Limb (tissue), 2 donors: ENCODE measurements around the gene LGALS8.
"Not testable (repeated sequence)": the region's sequence is repeated elsewhere in the genome, so short reads cannot be mapped to it uniquely, and the experiment has no call there.

ENCODE experiments used
- DNase-seq, 2 donors: peaks; one replicate each; pipeline ENCODE4 v3.0.0-alpha.2; 2016; ENCODE audit errors: extremely low spot score in 2 of 2

Gene LGALS8

DNA sequence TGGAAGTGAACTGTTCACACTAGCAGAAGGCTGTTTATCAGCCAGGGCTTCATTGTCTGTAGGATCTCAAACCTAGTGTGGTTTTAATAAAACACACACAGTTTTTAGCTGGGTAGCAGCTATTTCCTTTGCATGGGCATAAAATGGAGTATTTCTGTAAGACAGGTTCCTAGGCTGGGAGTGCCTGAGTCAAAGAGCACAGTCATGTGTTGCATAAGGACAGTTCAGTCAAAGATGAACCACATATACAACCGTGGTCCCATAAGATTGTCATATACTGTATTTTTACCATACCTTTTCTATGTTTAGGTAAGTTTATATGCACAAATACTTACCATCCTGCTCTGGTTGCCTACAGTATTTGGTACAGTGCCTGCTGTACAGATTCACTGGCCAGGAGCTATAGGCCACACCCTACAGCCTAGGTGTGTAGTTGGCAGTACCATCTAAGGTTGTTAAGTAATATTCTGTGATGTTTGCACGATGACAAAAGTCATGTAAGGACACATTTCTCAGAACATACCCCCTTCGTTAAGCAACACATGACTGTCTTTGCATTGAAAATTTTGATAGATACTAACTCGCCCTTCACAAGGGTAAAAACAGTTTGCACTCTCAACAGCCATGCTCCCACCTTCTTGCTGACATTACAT is 17.2 kb downstream of the LGALS8 start:
- DNase-seq = no peak

DNA sequence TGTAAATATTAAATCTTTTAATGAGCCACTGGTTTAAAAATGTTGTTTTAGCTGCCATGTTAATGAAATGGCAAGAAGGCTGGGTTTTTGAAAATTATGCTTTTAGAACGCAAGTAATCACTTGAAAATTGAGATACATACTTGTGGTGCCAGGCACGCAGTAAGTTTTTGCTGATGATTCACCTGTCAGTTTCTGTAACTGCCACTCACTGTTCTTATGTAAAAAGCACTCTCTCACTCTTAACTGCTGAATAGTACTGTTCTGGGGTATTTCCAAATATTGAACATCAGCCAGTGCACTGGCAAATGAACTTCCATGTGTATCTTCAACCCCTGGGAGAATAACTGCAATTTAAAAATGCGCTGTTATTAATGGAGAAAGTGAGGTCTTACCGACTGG is 17.9 kb downstream of the LGALS8 start:
- DNase-seq = no peak

DNA sequence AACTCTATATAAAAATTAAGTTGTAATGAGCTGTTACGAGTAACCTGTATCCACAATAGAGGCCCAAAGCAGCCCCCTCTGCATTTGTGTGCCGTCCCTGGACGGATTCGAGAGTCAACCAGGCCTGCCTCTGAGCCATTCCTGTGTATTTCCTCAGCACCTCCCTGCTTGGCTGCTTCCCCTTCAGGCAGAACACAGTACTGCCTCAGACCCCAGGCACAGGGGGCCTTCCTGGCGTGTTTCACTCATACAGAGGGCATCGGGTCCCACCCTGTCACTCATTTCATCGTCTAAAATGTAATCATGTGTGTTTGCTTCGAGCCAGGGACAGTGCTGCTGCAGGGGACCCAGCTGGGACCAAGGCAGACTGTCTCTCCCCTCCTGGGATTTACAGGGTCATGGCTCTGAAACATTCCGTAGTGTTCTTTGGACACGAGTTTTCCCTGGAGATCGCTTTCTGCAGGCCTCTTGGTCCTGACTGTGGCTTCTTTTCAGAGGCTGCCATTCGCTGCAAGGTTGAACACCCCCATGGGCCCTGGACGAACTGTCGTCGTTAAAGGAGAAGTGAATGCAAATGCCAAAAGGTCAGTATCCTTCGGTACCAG is 19.4 kb downstream of the LGALS8 start:
- DNase-seq = no peak

DNA sequence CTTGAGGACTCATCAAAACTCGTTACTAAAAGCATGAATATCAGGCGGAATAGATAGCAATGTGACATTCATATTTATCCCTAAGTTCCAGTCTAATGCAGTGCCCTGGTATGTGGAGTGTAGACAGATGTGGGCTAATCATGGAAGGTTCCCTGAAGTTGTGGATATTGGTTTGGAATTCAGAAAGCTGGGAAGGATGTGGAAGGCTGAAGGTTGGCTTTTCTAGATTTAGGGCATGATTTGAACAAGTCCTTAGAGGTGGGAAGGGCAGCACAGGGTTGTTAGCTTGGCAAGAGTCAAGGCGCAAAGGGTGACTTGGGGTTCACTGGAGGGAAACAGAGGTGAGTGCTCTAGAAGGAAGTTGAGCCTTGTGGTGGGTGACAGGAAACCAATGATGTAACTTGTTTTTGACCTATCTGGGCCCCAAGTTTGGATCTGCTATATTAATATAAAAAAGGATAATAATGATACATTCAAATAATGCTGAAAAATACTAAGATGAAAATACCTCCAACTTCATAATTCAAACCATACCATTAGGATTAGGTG is 21.9 kb downstream of the LGALS8 start:
- no peak for DNase-seq

DNA sequence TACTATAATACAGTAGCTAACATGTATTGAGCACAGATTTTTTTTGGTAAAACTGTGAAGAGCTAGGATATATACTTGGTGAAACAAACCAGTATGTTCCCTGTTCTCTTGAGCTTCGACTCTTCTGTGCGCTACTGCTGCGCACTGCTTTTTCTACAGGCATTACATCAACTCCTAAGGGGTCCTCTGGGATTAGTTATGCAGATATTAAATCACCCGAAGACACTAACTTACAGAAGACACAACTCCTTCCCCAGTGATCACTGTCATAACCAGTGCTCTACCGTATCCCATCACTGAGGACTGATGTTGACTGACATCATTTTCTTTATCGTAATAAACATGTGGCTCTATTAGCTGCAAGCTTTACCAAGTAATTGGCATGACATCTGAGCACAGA is 24.7 kb downstream of the LGALS8 start:
- no peak for DNase-seq

DNA sequence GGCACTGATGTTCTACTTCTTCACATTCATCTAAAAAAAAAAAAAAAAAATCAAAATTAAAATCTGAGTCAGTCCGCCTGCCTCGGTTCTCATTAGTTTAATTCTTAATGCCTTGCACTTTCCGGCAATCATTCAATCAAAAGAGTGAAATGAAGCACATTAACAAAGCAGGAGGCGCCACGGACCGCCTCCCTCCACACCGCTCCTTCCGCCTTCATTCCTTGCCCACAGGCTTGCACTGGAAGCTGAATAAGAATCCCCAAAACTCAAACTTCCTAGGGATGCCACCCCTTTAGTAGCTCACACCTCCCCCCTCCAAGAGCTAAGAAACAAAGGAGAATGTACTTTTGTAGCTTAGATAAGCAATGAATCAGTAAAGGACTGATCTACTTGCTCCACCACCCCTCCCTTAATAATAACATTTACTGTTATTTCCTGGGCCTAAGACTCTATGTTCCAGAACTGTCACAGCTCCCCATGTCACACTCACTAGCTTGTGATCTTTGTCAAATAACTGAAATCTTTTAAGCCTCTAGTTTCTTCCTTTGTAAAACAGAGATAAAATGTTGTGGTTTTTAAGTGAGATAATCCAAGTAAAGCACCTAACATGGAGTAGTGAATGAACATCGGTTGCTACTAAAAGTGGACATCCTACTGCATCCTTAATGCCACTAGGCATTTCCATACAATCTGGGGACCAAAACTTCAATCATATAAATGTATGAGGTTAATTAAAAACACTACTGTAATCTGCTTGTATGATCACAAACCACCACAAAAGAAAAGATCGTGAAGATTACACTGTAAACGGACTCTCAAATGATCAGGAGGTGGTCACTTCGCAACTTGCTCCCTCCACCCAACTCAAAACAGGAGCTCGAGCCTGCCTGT is 27.4 kb downstream of the LGALS8 start:
- no peak for DNase-seq

DNA sequence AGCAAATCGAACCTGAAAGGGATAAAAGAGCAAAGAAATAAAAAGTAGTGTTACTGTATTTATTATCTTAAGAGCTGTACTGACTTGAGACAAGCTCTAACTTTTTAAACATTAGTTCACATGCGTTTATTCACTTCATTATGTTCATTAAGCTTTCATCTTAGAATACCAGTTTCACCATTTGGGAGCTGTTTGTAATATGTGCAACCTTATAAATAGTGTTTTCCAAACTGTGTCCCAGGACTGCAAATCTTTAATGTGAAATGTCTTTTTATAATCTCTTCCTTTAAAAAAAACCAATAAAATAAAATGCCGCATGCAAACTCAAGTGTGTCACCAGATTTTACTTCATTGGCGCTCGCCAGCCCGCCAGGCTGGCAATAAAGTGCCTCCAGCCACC is 28.3 kb downstream of the LGALS8 start:
- no peak for DNase-seq

DNA sequence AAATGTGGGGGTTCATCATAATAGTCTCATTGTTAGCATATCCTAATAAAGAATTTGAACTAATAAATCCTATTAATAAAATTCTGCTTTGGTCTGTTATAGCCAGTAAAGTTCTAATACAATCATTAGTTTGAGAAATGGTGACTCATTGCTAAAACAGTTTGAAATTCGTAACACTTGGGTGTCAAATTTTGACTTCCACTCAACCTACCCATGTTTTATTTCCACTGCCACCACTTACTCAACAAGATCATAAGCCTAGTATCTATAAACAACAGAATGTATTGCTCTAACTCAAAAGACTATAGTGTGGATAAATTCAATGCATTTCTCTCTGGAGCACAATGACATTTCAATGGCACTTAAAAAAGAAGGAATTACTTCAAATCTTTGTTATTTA is 29.1 kb downstream of the LGALS8 start:
- no peak for DNase-seq

DNA sequence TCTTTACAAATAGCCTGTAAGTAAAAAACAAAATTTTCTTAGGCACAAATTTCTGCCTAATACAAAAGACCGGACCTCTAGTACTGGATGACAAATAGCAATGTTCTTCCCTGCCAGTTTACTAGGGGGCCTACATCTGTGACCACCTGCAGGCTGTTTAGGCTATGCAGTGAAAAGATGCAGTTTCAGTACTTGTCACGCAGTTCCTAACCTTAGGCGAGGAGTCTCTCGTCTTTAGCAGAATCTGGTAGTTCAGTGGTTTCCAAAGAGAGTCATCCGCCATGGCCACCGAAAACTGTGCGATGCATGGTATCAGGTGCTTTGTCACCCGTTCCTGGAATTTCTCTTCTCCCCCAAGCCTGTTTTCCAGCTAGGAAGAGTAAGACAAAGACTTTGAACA is 29.6 kb downstream of the LGALS8 start:
- no peak for DNase-seq

DNA sequence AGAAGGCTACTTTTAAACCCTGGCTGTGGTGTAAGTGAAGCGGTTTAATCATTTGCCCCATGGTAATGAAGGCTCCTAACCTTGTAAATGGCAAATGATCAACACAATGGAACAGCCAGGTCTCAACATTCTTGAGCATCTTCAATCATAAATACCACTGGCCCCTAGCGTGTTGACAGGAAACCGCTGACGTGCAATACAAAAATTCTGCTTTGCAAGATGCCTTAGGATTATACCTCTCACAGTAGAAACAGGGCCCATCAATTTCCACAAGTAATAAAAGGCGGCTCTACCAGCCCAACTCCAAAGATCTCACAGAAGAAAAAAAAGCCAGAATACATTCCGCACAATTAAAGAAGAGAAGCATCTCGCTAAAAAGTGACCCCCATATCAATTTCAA is 32.8 kb downstream of the LGALS8 start:
- DNase-seq = no peak

DNA sequence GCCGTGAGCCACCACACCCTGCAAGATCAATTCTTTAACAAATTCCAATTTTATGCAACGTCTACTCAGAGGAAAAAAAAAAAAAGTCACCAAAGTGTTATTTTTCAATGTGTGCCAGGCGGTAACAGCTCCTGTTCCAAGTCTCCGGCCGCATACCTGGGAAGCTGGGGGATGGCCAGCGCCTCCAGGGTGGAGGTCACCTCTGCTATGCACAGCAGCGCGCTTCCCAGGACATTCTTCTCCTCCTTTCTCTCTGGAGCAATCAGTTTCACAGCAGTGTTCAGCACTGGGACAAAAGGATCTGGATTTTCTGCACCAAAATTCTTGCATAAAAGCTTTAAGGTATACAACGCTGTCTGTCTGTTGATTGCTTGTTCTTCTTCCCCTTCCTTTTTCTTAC is 34.3 kb downstream of the LGALS8 start:
- no peak for DNase-seq

DNA sequence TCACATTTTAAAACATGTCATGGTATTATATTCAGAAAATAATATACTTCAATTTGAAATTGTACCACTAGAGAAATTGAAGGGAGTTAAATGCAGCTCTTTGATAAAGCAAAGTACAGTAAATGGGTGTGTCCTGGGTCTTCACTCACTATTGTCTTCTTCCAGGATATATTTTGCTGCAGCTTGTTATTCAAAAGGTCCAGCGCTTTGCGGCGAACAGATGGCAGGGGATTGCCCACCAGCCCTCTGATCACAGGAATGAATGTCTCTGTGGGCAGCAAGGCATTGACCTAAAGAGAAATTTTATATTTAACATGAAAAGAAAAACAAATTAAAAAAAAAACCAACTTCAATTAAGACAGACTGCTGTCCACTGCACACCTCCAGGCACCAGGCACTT is 35.1 kb downstream of the LGALS8 start:
- DNase-seq = no peak

DNA sequence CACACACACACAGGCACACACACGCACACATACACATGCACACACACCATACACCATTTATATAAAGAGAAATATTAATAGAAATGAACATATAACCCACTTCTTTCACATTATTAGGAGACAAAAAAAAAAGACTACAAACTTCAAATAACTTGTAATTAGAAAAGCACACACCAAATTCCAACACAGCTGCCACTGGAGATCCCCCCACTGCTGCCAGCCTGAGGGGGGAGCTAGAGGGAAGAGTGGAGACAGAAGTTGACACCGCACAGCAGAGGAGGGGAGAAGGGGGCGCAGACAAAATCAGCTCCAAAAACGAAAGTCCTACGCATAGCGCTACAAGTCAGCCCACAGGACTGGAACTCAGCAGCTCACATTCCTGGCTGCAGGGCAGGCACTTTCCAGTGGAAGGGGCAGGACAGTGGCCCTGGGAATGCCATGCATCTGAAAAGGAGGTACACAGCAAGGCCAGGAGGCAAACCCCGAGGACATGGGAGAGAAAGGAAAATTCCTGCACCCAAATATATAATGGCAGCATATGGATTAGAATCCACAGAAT is 36.5 kb downstream of the LGALS8 start:
- no peak for DNase-seq

DNA sequence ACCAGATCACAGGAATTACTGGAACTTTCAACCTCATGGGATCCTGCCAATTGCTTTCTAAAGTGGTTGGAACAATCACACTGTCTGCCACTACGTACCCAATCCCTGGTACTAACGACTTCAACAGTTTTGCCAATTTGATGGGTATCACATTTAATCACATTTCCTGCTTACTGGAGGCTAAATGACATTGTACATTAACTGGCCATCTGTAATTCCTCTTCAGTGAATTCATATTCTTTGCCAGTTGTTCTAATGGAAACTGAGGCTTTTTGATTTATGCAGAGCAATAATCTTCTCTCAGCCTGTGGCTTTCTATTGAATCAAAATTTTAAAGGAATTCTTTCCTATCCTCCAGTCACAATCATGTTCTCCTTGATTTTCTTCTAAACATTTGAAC is 38.2 kb downstream of the LGALS8 start:
- no peak for DNase-seq

DNA sequence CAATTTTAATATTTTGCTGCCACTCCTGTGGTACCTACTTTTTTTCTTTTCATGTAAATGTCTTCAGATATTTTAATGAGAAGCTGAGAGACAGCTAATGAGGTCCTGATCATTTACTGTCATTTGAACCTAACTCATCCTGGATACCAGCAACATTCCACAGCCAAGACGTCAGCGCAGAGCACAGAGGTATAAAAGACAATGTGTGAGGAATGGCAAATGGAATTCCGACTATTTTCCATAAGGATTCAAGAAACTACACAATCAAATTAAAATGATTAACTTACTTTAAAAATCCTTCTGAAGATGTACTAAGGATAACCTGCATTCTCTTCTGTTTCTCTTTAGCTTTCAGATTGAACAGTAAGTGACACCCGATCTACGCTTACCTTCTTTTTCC is 41.7 kb downstream of the LGALS8 start:
- no peak for DNase-seq

DNA sequence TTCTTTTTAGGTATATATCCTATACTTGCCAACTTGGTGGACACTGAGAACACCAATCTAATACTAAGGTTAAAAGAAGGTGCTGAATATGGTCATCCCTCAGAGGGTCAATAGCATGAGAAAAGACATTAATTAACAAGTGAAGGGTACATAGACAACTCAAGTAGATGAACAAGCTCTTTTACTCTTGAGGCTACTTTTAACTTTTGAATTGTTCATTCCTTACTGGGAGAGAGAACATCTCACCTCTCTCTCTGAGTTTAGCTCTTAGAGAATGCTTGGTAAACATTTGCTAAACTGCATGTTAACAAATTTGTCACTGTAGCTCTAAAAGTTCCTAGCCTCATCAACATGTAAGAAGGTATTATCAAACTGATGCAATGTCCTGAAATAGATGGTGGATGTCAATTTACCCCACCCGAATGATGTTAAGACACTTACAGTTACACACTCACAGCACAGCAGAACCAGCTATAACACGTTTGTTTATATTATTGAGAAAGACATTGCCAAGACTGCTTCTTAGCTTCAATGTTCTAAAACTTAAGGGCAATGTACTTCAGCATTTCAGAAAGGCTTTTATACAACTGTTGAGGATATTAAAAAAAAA is 44.6 kb downstream of the LGALS8 start:
- no peak for DNase-seq

DNA sequence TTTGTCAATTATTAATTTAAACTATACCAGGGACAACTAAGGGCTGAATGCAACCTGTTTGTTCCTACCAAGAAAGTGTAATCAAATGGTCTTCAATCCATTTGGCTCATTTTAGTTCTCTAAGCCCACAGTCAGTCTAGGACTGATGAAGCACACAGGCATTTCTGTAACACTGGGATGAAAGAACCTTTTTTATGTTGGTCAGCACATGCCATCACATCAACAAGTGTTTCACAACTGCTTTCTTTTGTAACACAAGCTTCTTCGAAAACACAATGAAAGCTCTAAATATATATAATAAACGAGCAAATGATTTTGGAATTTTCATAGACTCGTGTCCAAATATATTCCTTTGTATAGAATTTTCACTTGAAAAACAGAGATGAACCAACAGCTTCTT is 51.7 kb downstream of the LGALS8 start:
- DNase-seq = no peak

DNA sequence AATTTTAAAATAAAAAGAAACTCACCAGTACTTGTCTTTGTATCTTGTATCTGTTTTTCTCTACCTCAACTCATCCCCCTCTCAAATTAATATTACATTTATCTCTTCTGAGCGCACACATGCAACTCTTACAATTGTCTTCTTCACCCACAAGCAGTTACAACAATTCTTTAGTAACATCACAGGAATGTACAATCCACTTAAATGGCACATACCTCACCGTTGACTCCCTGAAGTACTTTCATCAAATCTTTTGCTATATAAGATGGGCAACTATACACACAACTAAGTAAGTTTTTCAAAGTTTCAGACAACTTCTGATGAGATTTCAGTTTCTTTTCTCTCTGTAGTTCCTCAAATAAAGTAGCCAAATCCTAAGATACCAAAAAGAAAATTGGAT is 52.2 kb downstream of the LGALS8 start:
- no peak for DNase-seq

DNA sequence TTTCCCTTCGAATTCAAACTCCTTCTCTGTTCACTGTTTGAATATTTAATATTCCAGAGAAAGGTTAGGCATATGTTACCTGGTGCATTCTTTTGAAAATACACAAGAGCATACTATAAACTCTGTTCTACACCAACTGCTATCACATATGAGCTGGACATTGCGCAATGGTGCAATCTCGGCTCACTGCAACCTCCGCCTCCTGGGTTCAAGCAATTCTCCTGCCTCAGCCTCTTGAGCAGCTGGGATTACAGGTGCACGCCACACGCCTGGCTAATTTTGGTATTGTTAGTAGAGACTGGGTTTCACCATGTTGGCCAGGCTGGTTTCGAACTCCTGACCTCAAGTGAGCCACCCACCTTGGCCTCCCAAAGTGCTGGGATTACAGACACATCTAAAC is 53.3 kb downstream of the LGALS8 start:
- not testable (repeated sequence) for DNase-seq

DNA sequence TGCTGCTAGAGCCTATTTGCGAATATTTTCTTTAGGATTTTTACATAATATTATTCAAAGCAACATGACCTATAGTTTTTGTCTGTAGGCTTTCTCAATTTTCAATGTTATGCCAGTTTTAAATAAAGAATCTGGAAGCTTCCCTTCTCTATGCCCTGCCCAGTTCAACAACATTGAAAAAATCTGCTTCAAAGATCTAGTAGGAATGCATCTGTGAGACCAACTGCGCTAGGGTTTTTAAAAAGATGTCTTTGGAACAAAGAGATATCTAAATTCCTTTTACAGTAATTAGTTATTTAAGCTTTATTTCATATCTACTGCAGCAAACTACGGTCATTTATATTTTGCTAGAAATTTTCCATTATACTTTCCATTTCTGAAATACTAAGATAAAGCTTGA is 54.9 kb downstream of the LGALS8 start:
- no peak for DNase-seq

DNA sequence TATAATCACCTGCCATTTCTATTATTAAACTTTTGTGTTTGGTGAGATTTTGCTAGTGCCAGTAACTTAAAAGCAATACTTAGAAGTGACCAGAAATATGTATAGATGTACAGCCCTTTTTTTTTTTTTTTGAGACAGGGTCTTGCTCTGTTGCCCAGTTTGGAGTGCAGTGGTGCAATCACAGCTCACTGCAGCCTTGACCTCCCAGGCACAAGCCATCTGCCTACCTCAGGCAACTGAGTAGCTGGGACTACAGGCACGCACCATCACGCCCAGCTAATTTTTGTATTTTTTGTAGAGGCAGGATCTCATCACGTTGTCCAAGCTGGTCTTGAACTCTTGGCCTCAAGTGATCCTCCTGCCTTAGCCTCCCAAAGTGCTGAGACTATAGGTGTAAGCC is 56.6 kb downstream of the LGALS8 start:
- not testable (repeated sequence) for DNase-seq

DNA sequence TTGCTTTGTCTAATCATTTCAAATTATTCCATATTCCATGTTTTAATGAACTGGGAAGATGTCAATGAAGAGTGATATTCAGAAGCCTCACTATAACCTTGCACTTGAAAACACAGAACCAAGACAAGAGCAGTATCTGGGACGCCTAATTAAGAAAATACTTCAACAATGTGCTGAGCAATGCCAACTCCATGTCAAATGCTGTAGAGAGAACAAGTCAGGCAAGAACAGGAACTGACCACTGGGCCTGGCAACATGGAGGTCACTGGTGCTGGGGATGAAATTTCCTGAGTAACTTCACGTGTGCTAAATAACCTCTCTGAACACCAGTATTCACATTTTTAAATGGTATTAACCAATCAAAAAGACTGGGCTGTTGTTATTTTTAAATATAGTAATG is 57.7 kb downstream of the LGALS8 start:
- no peak for DNase-seq
